Ureter (tissue), 1 donor: ENCODE results near the gene PCDHB4. TPM values are rescaled to one million over a fixed set of nuclear protein-coding genes. Genes with fewer than 3 reads are reported as not detected.
A peak's percentile ranks its signal among the peaks of the same experiment; 100 is the strongest.
"Not testable (repeated sequence)": the region's sequence is repeated elsewhere in the genome, so short reads cannot be mapped to it uniquely, and the experiment has no call there.

Source experiments
- DNase-seq: peaks from one replicate; pipeline ENCODE4 v3.0.0-alpha.2; 2020; ENCODE audit warnings: low spot score
- total RNA-seq: library from RNA; stranded (reverse); gene quantifications from one replicate; pipeline ENCODE4 v1.2.4, GENCODE V29; 2023
- donor health status: DM: yes; HTN: yes; CAD: no.

PCDHB4 gene
- 2.2 TPM for total RNA-seq

DNA sequence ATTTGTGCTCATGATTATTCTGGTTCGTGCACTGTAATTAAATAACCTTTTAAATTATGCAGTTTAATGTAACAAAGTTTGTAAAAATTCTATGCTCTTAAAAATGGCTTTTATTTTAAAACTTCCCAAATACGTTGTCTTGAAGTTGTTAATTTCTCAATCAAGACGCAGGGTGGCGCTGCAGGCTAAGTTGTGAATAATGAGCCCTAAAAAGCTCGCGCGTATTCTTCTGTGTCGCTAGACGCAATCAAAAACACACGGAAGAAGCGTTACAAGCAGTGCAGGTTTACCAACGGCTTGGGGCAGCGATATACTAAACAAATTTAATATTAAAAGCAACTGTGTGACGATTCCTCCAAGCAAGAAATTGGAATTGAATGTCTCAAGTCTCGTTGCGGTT, at the start of gene PCDHB4:
Gene PCDHB4 (plus strand): TSS at position 256 of the 400 bp plus-strand sequence. CDS start 181 bp downstream, outside the sequence.
- DNase-seq: no peak

DNA sequence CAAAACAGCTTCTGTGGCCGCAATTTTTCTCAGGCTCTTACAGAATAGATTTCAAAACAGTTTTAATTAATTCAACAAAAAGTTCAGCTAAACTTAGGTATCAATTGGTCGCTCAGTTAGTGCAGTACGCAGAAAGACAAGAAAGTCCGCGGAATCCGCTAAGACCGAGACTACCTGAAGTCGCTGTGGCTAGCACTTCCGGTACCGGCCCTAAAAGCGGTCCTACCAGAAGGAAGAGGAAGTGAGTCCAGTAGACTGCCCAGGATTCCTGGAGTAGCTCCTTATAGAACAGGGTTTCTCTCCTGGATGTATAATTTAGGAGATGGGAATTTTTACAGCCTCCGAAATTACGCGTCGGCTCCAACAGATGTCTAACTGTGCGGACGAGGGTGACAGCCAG, 43.8 kb upstream of the PCDHB4 start:
- DNase-seq: no peak

DNA sequence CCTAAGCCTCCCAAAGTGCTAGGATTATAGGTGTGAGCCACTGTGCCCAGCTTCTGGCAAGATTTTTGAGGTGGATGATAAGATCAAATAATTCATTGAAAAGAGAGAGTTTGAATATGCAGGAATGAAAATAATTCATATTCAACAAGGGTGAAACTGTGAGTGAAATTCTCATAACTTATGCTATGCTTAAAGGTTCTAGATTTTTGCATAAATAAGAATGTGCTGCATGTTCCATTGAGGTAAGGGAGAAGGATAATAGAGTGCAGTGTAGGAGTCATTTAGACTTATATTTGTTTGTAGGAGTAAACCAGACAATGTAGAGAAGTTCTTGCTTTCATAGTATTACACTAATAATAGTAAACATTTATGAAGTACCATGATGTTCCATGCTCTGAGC, 39.4 kb upstream of the PCDHB4 start:
- no peak for DNase-seq

DNA sequence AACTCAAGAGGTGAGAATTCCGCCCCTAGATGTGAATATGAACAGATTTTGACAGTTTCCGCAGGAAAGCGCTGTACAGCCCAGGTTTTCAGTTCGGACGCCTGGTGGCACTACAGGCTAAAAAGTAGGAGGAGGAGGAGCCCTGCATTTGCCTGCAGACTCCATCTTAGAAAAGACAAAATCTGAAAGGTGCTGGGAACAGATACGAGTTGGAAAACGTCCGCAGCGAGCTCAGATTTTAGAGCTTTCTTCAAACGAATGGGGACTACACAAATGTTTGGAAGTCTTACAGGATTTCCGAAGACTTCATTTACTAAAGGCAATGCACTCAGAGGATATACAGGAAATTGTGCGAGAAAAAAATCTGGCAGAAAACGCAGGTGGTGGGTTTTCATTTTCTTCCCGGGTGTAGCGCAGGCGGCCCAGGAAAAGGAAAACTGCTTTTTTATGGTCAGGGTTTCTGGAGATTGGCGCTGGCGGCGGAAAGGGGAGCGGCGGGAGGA, 37.1 kb upstream of the PCDHB4 start:
- peak; percentile 49 for DNase-seq

DNA sequence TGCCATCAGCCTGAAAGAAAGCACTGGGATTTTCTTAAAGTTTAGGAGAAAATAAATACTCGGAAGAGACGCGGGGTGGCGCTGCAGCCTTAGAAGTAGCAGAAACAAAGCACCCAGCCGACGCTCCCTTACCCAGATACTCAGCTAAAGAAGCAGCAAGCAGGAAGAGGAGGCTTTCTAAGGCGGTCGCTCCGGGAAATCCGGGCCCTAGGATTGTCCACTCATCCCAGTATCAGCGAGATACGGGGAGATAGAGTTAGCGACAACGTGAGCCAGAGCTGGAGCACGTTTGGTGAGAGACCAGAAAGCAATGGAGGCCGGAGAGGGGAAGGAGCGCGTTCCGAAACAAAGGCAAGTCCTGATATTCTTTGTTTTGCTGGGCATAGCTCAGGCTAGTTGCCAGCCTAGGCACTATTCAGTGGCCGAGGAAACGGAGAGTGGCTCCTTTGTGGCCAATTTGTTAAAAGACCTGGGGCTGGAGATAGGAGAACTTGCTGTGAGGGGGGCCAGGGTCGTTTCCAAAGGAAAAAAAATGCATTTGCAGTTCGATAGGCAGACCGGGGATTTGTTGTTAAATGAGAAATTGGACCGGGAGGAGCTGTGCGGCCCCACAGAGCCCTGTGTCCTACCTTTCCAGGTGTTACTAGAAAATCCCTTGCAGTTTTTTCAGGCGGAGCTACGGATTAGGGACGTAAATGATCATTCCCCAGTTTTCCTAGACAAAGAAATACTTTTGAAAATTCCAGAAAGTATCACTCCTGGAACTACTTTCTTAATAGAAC, 26.9 kb upstream of the PCDHB4 start, which contains the start of gene PCDHB2:
Gene PCDHB2 (plus strand): TSS at position 135 of the 782 bp plus-strand sequence. CDS start 176 bp downstream, at position 311.
- no peak for DNase-seq

- DNase-seq: no peak
Measured at GRCh38 chr5:141095263-141095641, 26.4 kb upstream of the PCDHB4 start.

DNA sequence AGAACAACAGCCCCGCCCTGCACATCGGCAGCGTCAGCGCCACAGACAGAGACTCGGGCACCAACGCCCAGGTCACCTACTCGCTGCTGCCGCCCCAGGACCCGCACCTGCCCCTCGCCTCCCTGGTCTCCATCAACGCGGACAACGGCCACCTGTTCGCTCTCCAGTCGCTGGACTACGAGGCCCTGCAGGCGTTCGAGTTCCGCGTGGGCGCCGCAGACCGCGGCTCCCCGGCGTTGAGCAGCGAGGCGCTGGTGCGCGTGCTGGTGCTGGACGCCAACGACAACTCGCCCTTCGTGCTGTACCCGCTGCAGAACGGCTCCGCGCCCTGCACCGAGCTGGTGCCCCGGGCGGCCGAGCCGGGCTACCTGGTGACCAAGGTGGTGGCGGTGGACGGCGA, 25.4 kb upstream of the PCDHB4 start:
- DNase-seq: not testable (repeated sequence)

DNA sequence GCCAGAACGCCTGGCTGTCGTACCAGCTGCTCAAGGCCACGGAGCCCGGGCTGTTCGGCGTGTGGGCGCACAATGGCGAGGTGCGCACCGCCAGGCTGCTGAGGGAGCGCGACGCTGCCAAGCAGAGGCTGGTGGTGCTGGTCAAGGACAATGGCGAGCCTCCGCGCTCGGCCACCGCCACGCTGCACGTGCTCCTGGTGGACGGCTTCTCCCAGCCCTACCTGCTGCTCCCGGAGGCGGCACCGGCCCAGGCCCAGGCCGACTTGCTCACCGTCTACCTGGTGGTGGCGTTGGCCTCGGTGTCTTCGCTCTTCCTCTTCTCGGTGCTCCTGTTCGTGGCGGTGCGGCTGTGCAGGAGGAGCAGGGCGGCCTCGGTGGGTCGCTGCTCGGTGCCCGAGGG, 25.0 kb upstream of the PCDHB4 start:
- not testable (repeated sequence) for DNase-seq

- no peak for DNase-seq
Measured at GRCh38 chr5:141100243-141100805, 21.3 kb upstream of the PCDHB4 start, which contains the start of gene PCDHB3. Gene PCDHB3 (plus strand): TSS chr5:141100473. CDS start chr5:141100650, 177 bp downstream.

GRCh38 chr5:141101059-141101458, 20.6 kb upstream of the PCDHB4 start:
- DNase-seq: no peak

DNA sequence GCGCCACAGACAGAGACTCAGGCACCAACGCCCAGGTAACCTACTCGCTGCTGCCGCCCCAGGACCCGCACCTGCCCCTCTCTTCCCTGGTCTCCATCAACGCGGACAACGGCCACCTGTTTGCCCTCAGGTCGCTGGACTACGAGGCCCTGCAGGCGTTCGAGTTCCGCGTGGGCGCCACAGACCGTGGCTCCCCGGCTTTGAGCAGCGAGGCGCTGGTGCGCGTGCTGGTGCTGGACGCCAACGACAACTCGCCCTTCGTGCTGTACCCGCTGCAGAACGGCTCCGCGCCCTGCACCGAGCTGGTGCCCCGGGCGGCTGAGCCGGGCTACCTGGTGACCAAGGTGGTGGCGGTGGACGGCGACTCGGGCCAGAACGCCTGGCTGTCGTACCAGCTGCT, 19.5 kb upstream of the PCDHB4 start:
- not testable (repeated sequence) for DNase-seq

DNA sequence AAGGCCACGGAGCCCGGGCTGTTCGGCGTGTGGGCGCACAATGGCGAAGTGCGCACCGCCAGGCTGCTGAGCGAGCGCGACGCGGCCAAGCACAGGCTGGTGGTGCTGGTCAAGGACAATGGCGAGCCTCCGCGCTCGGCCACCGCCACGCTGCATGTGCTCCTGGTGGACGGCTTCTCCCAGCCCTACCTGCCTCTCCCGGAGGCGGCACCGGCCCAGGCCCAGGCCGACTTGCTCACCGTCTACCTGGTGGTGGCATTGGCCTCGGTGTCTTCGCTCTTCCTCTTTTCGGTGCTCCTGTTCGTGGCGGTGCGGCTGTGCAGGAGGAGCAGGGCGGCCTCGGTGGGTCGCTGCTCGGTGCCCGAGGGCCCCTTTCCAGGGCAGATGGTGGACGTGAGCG, 19.1 kb upstream of the PCDHB4 start:
- not testable (repeated sequence) for DNase-seq

DNA sequence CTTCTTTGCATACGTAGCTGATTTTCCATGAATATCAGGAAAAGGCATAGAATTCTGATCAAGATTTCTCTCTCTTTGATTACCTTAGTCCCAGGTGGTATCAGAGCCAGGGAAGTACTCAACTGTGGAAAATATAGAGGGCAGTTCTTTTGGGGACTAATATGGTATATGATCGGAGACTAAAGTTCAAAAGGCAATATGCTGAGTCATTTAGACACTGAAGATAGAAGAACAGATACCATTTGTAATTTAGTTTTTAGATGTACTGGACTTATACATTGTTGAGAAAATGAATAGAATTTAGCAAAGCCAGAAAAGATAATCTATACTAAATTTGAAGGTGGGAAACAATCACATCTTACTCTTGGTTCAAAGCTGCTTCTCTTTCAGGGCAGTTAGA, 16.3 kb upstream of the PCDHB4 start:
- DNase-seq: no peak

- no peak for DNase-seq
Measured at GRCh38 chr5:141119250-141119649, 2.4 kb upstream of the PCDHB4 start.

- no peak for DNase-seq
Measured at GRCh38 chr5:141121985-141122384, 367 bp downstream of the PCDHB4 start.

DNA sequence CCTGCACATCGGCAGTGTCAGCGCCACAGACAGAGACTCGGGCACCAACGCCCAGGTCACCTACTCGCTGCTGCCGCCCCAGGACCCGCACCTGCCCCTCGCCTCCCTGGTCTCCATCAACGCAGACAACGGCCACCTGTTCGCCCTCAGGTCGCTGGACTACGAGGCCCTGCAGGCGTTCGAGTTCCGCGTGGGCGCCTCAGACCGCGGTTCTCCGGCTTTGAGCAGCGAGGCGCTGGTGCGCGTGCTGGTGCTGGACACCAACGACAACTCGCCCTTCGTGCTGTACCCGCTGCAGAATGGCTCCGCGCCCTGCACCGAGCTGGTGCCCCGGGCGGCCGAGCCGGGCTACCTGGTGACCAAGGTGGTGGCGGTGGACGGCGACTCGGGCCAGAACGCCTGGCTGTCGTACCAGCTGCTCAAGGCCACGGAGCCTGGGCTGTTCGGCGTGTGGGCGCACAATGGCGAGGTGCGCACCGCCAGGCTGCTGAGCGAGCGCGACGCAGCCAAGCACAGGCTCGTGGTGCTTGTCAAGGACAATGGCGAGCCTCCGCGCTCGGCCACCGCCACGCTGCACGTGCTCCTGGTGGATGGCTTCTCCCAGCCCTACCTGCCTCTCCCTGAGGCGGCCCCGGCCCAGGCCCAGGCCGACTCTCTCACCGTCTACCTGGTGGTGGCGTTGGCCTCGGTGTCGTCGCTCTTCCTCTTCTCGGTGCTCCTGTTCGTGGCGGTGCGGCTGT, 1.9 kb downstream of the PCDHB4 start:
- DNase-seq: not testable (repeated sequence)

DNA sequence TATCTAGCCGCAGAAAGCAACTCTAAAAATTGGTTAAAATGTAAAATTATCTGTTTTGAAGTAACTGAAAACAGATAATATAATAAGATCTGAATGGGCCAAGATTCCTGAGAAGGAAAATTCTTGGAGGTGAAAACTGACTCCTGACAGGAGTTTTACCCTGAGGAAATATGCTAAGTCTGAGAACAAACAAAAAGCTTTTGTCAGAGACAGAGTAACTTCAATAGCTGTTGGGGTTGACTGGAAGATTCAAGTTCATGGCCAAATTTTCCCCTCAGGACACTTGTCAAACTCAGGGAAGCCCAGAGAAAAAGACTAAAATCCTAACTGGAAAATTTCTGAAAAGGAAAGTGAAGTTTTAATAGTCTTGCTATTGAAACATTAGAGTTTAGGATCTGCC, 5.7 kb downstream of the PCDHB4 start:
- no peak for DNase-seq

- DNase-seq: no peak
Measured at GRCh38 chr5:141135030-141135717, 13.6 kb downstream of the PCDHB4 start, which contains the start of gene PCDHB5. Gene PCDHB5 (plus strand): TSS chr5:141135206. CDS start chr5:141135435, 229 bp downstream.

GRCh38 chr5:141135718-141136266, 14.2 kb downstream of the PCDHB4 start:
- DNase-seq: no peak

DNA sequence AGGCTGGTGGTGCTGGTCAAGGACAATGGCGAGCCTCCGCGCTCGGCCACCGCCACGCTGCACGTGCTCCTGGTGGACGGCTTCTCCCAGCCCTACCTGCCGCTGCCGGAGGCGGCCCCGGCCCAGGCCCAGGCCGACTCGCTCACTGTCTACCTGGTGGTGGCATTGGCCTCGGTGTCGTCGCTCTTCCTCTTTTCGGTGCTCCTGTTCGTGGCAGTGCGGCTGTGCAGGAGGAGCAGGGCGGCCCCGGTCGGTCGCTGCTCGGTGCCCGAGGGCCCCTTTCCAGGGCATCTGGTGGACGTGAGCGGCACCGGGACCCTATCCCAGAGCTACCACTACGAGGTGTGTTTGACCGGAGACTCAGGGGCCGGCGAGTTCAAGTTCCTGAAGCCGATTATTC, 15.7 kb downstream of the PCDHB4 start:
- DNase-seq: not testable (repeated sequence)

- no peak for DNase-seq
Measured at GRCh38 chr5:141149812-141150211, 28.2 kb downstream of the PCDHB4 start, which contains the start of gene PCDHB6. Gene PCDHB6 (plus strand): TSS chr5:141150057. CDS start chr5:141150258, 201 bp downstream.
